GM12878 (cell line): Measurements from ENCODE around the gene FOXA2. TPM values are rescaled to one million over a fixed set of nuclear protein-coding genes. Genes with fewer than 3 reads are reported as not detected.

Source experiments
- ATAC-seq: fragments of 200-7000 bp; cut with Tn5 transposase; 3 replicates; pipeline ENCODE4 v1.9.1; 2020; ENCODE audit warnings: mild to moderate bottlenecking, moderate library complexity
- BruUV-seq: library from RNA; stranded (reverse); fragments of 400-500 nt; replicated peaks from 2 replicates; lab custom pipeline; 2021; lab: Mats Ljungman, UMichigan
- CTCF ChIA-PET: fragments of 300-600 bp; sonication (Branson Sonifier 250); formaldehyde crosslinking; extraction: SDS; loops from one replicate; lab custom pipeline; 2021; ENCODE audit warnings: inconsistent platforms; lab: Yijun Ruan, JAX
- POLR2A ChIA-PET: fragments of 350-600 bp; formaldehyde crosslinking; extraction: SDS; loops from one replicate; lab custom pipeline; 2021; ENCODE audit warnings: inconsistent platforms; lab: Charles Lee
- RAD21 ChIA-PET: fragments of 300-600 bp; sonication (Branson Sonifier 250); formaldehyde crosslinking; loops from one replicate; lab custom pipeline; 2023; ENCODE audit warnings: antibody characterized with exemption; ENCODE audit not compliant: unreplicated experiment; lab: Charles Lee
- SMC1A ChIA-PET: fragments of 300-600 bp; sonication (Branson Sonifier 250); formaldehyde crosslinking; loops from one replicate; lab custom pipeline; 2023; ENCODE audit not compliant: unreplicated experiment, uncharacterized antibody; lab: Charles Lee
- DNase-seq: peaks from one replicate; pipeline ENCODE4 v3.0.0-alpha.2; 2011; ENCODE audit warnings: low read depth, low spot score
- FAIRE-seq: peaks from 3 replicates; lab custom pipeline; 2011; peaks lifted over from hg19 to GRCh38; lab: Jason Lieb, UNC
- H2AFZ ChIP-seq: 2 replicates; pipeline ENCODE4 v1.6.0; 2011; ENCODE audit warnings: low read depth, low read length, control low read depth; ENCODE audit not compliant: control insufficient read depth
- H3K27ac ChIP-seq: 2 replicates; pipeline ENCODE4 v1.5.1; 2011; ENCODE audit warnings: control low read depth; ENCODE audit not compliant: control insufficient read depth, insufficient read depth
- H3K27me3 ChIP-seq, 2 experiments: replicated peaks in 1 of 2; 2 replicates each; pipeline versions ENCODE4 v1.6.0 to v1.6.1; 2011; ENCODE audit warnings: low read length in 1 of 2; ENCODE audit not compliant: control insufficient read depth in 2 of 2, insufficient read depth in 2 of 2
- H3K36me3 ChIP-seq, 2 experiments: 2 replicates each; pipeline ENCODE4 v1.5.1; 2011; ENCODE audit warnings: low read length in 1 of 2; ENCODE audit not compliant: control insufficient read depth in 2 of 2, insufficient read depth in 2 of 2
- H3K4me1 ChIP-seq: 2 replicates; pipeline ENCODE4 v1.6.1; 2011; ENCODE audit warnings: mild to moderate bottlenecking, low read length, moderate library complexity, mixed read lengths; ENCODE audit not compliant: control insufficient read depth, insufficient read depth
- H3K4me2 ChIP-seq: 2 replicates; pipeline ENCODE4 v1.6.0; 2011; ENCODE audit warnings: control low read depth; ENCODE audit not compliant: control insufficient read depth, insufficient read depth
- H3K4me3 ChIP-seq: fragments of 200-600 bp; sonication (generic); 2 replicates; pipeline ENCODE4 v1.5.1; 2016
- H3K79me2 ChIP-seq: 2 replicates; pipeline ENCODE4 v1.6.0; 2011; ENCODE audit warnings: low read length; ENCODE audit not compliant: control insufficient read depth, insufficient read depth
- H3K9ac ChIP-seq: 2 replicates; pipeline ENCODE4 v1.8.0; 2011; ENCODE audit warnings: low read length, control low read depth, mixed read lengths; ENCODE audit not compliant: control insufficient read depth, insufficient read depth
- H3K9me3 ChIP-seq: replicated peaks from 3 replicates; pipeline ENCODE4 v1.5.1; 2011; ENCODE audit warnings: mild to moderate bottlenecking, low read length; ENCODE audit not compliant: control insufficient read depth, insufficient read depth
- H4K20me1 ChIP-seq: 2 replicates; pipeline ENCODE4 v1.6.0; 2011; ENCODE audit not compliant: control insufficient read depth, insufficient read depth
- BACH1 ChIP-seq: fragments of 450-650 bp; IDR thresholded peaks from 2 replicates; pipeline ENCODE4 v1.6.1; 2017; ENCODE audit warnings: mild to moderate bottlenecking, borderline replicate concordance
- BMI1 ChIP-seq: fragments of 450-650 bp; IDR thresholded peaks from 2 replicates; pipeline ENCODE4 v1.6.1; 2016; ENCODE audit warnings: mild to moderate bottlenecking, moderate library complexity, borderline replicate concordance
- CHD4 ChIP-seq: fragments of 200-600 bp; sonication (generic); IDR thresholded peaks from 2 replicates; pipeline ENCODE4 v1.6.1; 2016; ENCODE audit warnings: mild to moderate bottlenecking
- LARP7 ChIP-seq: fragments of 450-650 bp; IDR thresholded peaks from 2 replicates; pipeline ENCODE4 v1.6.1; 2017; ENCODE audit warnings: mild to moderate bottlenecking
- MEF2A ChIP-seq: IDR thresholded peaks from 2 replicates; pipeline ENCODE4 v1.6.1; 2011; ENCODE audit warnings: low read depth, mild to moderate bottlenecking, low read length, moderate library complexity; ENCODE audit not compliant: insufficient read depth
- SIN3A ChIP-seq: IDR thresholded peaks from 2 replicates; pipeline ENCODE4 v1.6.1; 2012; ENCODE audit warnings: low read depth, low read length, improper control_type of control experiment
- SMAD1 ChIP-seq: fragments of 450-650 bp; IDR thresholded peaks from 2 replicates; pipeline ENCODE4 v1.6.1; 2018; ENCODE audit warnings: mild to moderate bottlenecking, low read depth; ENCODE audit not compliant: partially characterized antibody
- TAF1 ChIP-seq: IDR thresholded peaks from 2 replicates; pipeline ENCODE4 v1.6.1; 2011; ENCODE audit warnings: mild to moderate bottlenecking, low read depth, low read length, borderline replicate concordance
- WGBS: methylation state at CpG from one replicate; pipeline ENCODE4 v1.1.6; 2016; ENCODE audit warnings: low lambda C conversion rate; ENCODE audit not compliant: insufficient replicate concordance, insufficient coverage; ENCODE audit errors: missing lambda C conversion rate; 5-methylcytosine and 5-hydroxymethylcytosine counted together
- in situ Hi-C: fragments of 300-500 bp; cut with MboI; formaldehyde crosslinking; loops from 9 replicates; pipeline ENCODE4 v1.14.3; 2018; ENCODE audit warnings: mixed read lengths
- intact Hi-C: fragments of 100-400 bp; cut with micrococcal nuclease; formaldehyde crosslinking; loops from one replicate; pipeline ENCODE4 v1.14.2; 2022; ENCODE audit not compliant: unreplicated experiment
- polyA plus RNA-seq, 11 experiments: library from polyadenylated mRNA; depleted of rRNA in 4 of 11; unstranded in 6 of 11; stranded (reverse) in 5 of 11; fragments of >200 nt; fragmentation: Nextera tagmentation in 4 of 11; fragmentation: Illumina TruSeq in 1 of 11; extraction: Ambion mirVana in 4 of 11; extraction: Trizol in 1 of 11; gene quantifications; 1 replicate in 1 of 11; 2 replicates in 10 of 11; pipeline versions ENCODE4 v1.2.1 to v1.2.3, GENCODE V29; 2011 to 2016; ENCODE audit warnings: inconsistent platforms in 2 of 11, missing spikeins in 2 of 11, low read depth in 1 of 11
- small RNA-seq: library from RNA; depleted of rRNA; stranded (forward); fragments of <200 nt; gene quantifications from one replicate; pipeline ENCODE3, GENCODE V24; 2014
- total RNA-seq, 4 experiments: library from RNA; depleted of rRNA in 3 of 4; stranded (reverse); fragments of >200 nt in 3 of 4; fragmentation: Illumina TruSeq in 1 of 4; extraction: Trizol in 1 of 4; gene quantifications; 2 replicates each; pipeline versions ENCODE4 v1.2.1 to v1.2.3, GENCODE V29; 2013 to 2021

Gene FOXA2
- total and polyA plus RNA-seq, 10 of the 15 experiments (the other 5 are each of a cell fraction or from before 2014, with no cell fraction given) = not detected

- no peak for TF ChIP-seq MEF2A
- TF ChIP-seq, all 136 proteins: peak for 0
Measured at GRCh38 chr20:22531756-22532155, 52.6 kb downstream of the FOXA2 start (continued).

- H3K9me3 ChIP-seq = no peaks in the 10 kb centered on the region
- POLR2A ChIA-PET = no interaction called here
- SMC1A ChIA-PET = no interaction called here
- RAD21 ChIA-PET = no interaction called here
- TF ChIP-seq BACH1 (no peak), CHD4 (no peak), BMI1 (no peak), SIN3A (no peak), TAF1 (no peak), LARP7 (no peak), SMAD1 (no peak)
- TF ChIP-seq, all 136 proteins: peak for 0
- FAIRE-seq (no peak), DNase-seq (no peak), ATAC-seq (no peak)
- CTCF ChIA-PET = no interaction called here
- Histone ChIP-seq H3K9ac (no peak overlapping the region), H3K4me1 (no peaks in the 10 kb centered on the region), H3K4me3 (no peak overlapping the region), H3K79me2 (no peaks in the 10 kb centered on the region), H2AFZ (no peak overlapping the region), H4K20me1 (no peaks in the 10 kb centered on the region), H3K27ac (no peak overlapping the region), H3K4me2 (no peak overlapping the region), H3K36me3 (no peaks in the 10 kb centered on the region), H3K27me3 (no peaks in the 10 kb centered on the region)
- BruUV-seq = no TSS peak
- in situ Hi-C loops = no loop called here
- intact Hi-C loops = no loop called here
- WGBS = 15% methylated on average over 8 of the region's 8 CpGs
Measured at GRCh38 chr20:22531056-22531615, 53.2 kb downstream of the FOXA2 start.

Small RNAs within 50 kb of the gene (small RNA-seq; reads per million reads assigned to genes)
- gene LINC00261 = not detected
